ENCODE data around the gene NXN. TPM values are rescaled to one million over a fixed set of nuclear protein-coding genes. Genes with fewer than 3 reads are reported as not detected.

Gene NXN
- total RNA-seq, 4 donors from 2014 or later = 39.6 to 103 (median 59.1) TPM

DNA sequence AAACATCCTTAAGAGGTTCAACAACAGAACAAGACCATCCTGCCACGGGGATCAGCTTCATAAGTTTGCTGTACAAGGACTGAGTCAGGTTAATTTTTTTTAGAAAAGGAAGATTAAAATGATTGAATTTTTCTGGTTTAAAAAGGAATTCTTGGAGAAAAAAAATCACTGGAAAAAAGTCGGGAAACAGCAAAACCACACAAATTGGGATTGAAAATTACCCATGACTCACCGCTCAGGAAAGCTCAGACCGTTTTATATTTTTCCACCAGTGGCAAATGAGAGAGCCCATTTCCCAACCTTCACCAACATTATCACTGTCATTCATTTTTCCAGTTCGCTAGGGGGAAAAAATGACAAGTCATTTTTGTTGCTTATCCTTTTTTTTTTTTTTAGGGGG, 150.8 kb downstream of the NXN start:
- Histone ChIP-seq H3K36me3 (peaks cover 0 to 18% of the 10 kb centered on the region in 2 donors), H3K27me3 (no peaks in the 10 kb centered on the region), H3K4me1 (no peaks in the 10 kb centered on the region), H3K4me3 (no peak overlapping the region), H3K27ac (no peak overlapping the region), H3K9me3 (no peaks in the 10 kb centered on the region)
- TF ChIP-seq, protein P1, sequence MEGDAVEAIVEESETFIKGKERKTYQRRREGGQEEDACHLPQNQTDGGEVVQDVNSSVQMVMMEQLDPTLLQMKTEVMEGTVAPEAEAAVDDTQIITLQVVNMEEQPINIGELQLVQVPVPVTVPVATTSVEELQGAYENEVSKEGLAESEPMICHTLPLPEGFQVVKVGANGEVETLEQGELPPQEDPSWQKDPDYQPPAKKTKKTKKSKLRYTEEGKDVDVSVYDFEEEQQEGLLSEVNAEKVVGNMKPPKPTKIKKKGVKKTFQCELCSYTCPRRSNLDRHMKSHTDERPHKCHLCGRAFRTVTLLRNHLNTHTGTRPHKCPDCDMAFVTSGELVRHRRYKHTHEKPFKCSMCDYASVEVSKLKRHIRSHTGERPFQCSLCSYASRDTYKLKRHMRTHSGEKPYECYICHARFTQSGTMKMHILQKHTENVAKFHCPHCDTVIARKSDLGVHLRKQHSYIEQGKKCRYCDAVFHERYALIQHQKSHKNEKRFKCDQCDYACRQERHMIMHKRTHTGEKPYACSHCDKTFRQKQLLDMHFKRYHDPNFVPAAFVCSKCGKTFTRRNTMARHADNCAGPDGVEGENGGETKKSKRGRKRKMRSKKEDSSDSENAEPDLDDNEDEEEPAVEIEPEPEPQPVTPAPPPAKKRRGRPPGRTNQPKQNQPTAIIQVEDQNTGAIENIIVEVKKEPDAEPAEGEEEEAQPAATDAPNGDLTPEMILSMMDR (IDR thresholded peaks at IDR 0.05) = no peak
- no peak for TF ChIP-seq POLR2AphosphoS5 (IDR thresholded peaks at IDR 0.05)
- TF ChIP-seq POLR2A (IDR thresholded peaks at IDR 0.05) = no peak
- TF ChIP-seq EP300 (IDR thresholded peaks at IDR 0.05) = no peak
- 69 to 79% methylated on average over 5 of the region's 5 CpGs for WGBS, 2 donors (ENCODE audit: low coverage in 1 of 2)
- ATAC-seq = no peak

- TF ChIP-seq POLR2A (IDR thresholded peaks at IDR 0.05) (no peak), EP300 (IDR thresholded peaks at IDR 0.05) (no peak), POLR2AphosphoS5 (IDR thresholded peaks at IDR 0.05) (no peak)
- TF ChIP-seq, protein P1 (IDR thresholded peaks at IDR 0.05) = no peak
- WGBS, 2 donors (ENCODE audit: low coverage in 1 of 2) = 87% methylated on average over 3 of the region's 21 CpGs; no CpG with 5 or more reads in 1 of the 2 donors
- Histone ChIP-seq H3K27ac (no peak overlapping the region), H3K4me3 (no peak overlapping the region), H3K27me3 (no peaks in the 10 kb centered on the region), H3K4me1 (no peaks in the 10 kb centered on the region), H3K9me3 (no peaks in the 10 kb centered on the region), H3K36me3 (peaks cover 0 to 37% of the 10 kb centered on the region in 2 donors)
- ATAC-seq = no peak
Observed at GRCh38 chr17:826778-827177, 152.8 kb downstream of the NXN start.

DNA sequence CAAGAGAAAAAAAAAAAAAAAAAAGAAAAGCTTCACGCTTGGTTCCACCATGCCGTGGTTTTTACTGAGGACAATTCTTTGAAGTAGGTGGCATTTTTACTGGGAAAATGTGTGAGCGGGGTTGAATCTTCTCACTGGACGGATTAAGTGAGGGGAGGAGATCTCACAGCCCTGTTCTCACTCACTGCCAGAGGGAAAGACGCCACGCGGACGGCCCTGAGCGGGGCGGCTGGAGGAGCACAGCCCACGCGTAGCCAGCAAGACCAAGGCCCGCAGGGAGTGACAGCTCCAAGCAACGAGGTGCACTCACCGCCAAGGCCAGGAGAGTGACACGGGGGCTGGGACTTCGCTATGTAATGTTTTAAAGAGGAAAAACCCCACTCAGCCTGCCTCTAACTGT, 154.4 kb downstream of the NXN start:
- Histone ChIP-seq H3K4me3 (no peak overlapping the region), H3K9me3 (no peaks in the 10 kb centered on the region), H3K27ac (no peak overlapping the region), H3K4me1 (no peaks in the 10 kb centered on the region), H3K36me3 (peaks cover 0 to 39% of the 10 kb centered on the region in 2 donors), H3K27me3 (no peaks in the 10 kb centered on the region)
- ATAC-seq = no peak
- 64 to 67% methylated on average over 2 to 7 of the region's 17 CpGs for WGBS, 2 donors (ENCODE audit: low coverage in 1 of 2)
- TF ChIP-seq EP300 (IDR thresholded peaks at IDR 0.05) (no peak), POLR2A (IDR thresholded peaks at IDR 0.05) (no peak), POLR2AphosphoS5 (IDR thresholded peaks at IDR 0.05) (no peak)
- TF ChIP-seq, protein P1 (IDR thresholded peaks at IDR 0.05) = no peak

GRCh38 chr17:824378-824777, 155.2 kb downstream of the NXN start:
- H3K4me1 ChIP-seq = no peaks in the 10 kb centered on the region
- peak; percentile 43 for ATAC-seq
- TF ChIP-seq POLR2A (IDR thresholded peaks at IDR 0.05) = no peak
- TF ChIP-seq, protein P1 (IDR thresholded peaks at IDR 0.05) = no peak
- TF ChIP-seq EP300 (IDR thresholded peaks at IDR 0.05) = no peak
- TF ChIP-seq POLR2AphosphoS5 (IDR thresholded peaks at IDR 0.05) = no peak
- 100% methylated on average over 2 of the region's 16 CpGs; no CpG with 5 or more reads in 1 of the 2 donors for WGBS, 2 donors (ENCODE audit: low coverage in 1 of 2)
- H3K4me3 ChIP-seq = no peak overlapping the region
- H3K27ac ChIP-seq = peak overlapping the region in 1 of 4 donors; percentile 48
- H3K27me3 ChIP-seq = no peaks in the 10 kb centered on the region
- H3K36me3 ChIP-seq = peaks cover 0 to 47% of the 10 kb centered on the region in 2 donors
- H3K9me3 ChIP-seq = no peaks in the 10 kb centered on the region

DNA sequence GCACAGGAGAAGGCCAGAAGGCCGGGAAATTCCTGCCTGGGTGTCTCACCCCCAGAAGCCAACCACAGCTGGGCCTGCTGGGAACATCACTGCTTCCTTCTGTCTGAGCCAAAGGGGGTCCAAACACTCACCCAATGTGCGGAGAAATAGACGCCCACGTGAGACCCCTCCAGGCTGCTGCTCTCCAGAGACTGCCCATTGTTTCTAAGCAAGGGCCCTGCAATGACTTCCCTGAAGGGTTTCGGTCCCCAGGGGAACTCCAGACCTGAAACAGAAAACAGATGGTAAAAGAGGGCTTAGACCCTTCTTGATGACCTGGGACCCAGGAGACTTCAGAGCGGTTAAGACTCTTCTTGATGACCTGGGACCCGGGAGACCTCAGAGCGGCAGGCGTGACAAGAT, 156.1 kb downstream of the NXN start:
- no peak overlapping the region for H3K27ac ChIP-seq
- H3K27me3 ChIP-seq = no peaks in the 10 kb centered on the region
- no peak for TF ChIP-seq EP300 (IDR thresholded peaks at IDR 0.05)
- TF ChIP-seq, protein P1 (IDR thresholded peaks at IDR 0.05) = no peak
- TF ChIP-seq POLR2AphosphoS5 (IDR thresholded peaks at IDR 0.05) = no peak
- TF ChIP-seq POLR2A (IDR thresholded peaks at IDR 0.05) = no peak
- no peaks in the 10 kb centered on the region for H3K9me3 ChIP-seq
- no peak overlapping the region for H3K4me3 ChIP-seq
- ATAC-seq = no peak
- H3K4me1 ChIP-seq = no peaks in the 10 kb centered on the region
- peaks cover 0 to 56% of the 10 kb centered on the region in 2 donors for H3K36me3 ChIP-seq
- WGBS, 2 donors (ENCODE audit: low coverage in 1 of 2) = 72 to 95% methylated on average over 3 to 4 of the region's 9 CpGs

All from gastroesophageal sphincter (tissue), 4 donors.